HUDEP-2 (cell line): ENCODE data around the gene DDX20.
A peak's percentile ranks its signal among the peaks of the same experiment; 100 is the strongest.
"Not testable (repeated sequence)": the region's sequence is repeated elsewhere in the genome, so short reads cannot be mapped to it uniquely, and the experiment has no call there.

Source experiments
- DNase-seq, 76 experiments: peaks; one replicate each; lab custom pipeline; 2025; ENCODE audit not compliant: unreplicated experiment in 76 of 76; lab: John Stamatoyannopoulos, UW

DDX20 gene

GRCh38 chr1:111733183-111733991 lies 22.3 kb upstream of the DDX20 start:
- no peak for DNase-seq

DNA sequence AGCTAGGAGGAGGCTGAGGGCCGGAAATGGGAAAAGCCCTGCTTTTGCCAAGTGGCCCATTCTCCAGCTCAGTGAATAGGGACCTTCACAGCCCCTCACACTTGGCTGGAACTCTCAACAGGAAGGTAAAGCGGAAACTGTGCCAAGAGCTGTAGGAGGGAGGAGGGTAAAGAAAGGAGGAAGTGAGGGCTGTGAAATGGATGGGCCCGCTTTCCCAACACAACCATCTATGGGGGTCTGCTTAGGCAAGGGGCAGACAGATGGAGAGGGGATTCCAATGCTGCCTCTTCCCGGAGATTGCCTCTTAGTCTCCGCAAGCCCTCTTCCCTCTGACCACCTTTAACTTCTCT lies 21.7 kb upstream of the DDX20 start:
- DNase-seq: no peak

GRCh38 chr1:111734426-111734825 lies 21.3 kb upstream of the DDX20 start:
- DNase-seq: no peak

DNA sequence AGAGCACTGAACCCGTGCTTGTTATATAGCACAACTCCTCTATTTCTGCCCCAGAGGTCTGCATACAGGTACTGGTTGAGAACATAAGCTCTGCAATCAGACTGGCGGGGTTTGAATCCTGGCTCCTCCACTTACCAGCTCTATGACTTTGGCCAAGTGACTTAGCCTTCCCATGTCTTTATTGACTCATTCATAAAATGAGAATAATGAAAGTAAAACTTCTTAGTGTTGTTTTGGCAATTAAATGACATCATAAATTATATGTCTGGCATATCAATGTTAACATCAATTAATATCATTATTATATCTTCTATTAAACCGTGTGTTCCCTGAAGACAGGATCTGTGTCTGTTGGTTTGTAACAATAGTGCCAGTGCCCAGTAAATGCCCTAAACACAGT lies 20.8 kb upstream of the DDX20 start:
- no peak for DNase-seq

GRCh38 chr1:111735321-111735720 lies 20.4 kb upstream of the DDX20 start:
- no peak for DNase-seq

GRCh38 chr1:111735858-111736544 lies 19.7 kb upstream of the DDX20 start:
- no peak for DNase-seq

DNA sequence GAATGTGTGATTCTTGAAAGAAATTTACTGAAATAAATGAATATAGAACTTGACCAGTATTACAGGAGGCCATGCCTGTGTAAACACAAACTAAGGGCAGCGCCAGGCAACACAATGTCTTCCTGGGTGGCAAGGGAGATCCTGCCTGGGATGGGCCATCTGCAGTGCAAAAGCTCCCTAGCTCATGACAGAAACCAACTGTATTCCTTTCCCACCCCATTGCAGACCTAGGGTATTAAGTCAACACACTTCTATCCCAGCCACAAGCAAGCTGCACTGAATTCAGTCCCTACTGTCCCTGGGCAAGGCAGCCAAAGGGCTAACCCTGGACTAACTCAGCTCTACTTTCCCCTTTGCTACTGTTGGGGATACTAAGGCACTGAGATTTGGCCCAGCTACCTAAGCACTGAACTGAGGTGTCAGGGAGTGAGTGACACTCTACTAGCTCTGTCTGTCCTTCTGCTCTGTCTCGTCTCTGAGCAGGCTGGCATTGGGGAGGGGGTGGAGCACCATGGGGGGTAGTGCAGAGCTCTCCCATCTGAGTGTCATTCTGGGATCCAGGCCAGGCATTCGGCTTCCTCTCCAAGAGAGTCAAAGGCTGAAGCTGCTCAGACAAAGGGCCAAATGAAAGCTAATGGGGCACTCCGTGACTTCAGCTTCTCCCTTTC lies 19.0 kb upstream of the DDX20 start:
- peak in 1 of 76 experiments; percentile 24 for DNase-seq

DNA sequence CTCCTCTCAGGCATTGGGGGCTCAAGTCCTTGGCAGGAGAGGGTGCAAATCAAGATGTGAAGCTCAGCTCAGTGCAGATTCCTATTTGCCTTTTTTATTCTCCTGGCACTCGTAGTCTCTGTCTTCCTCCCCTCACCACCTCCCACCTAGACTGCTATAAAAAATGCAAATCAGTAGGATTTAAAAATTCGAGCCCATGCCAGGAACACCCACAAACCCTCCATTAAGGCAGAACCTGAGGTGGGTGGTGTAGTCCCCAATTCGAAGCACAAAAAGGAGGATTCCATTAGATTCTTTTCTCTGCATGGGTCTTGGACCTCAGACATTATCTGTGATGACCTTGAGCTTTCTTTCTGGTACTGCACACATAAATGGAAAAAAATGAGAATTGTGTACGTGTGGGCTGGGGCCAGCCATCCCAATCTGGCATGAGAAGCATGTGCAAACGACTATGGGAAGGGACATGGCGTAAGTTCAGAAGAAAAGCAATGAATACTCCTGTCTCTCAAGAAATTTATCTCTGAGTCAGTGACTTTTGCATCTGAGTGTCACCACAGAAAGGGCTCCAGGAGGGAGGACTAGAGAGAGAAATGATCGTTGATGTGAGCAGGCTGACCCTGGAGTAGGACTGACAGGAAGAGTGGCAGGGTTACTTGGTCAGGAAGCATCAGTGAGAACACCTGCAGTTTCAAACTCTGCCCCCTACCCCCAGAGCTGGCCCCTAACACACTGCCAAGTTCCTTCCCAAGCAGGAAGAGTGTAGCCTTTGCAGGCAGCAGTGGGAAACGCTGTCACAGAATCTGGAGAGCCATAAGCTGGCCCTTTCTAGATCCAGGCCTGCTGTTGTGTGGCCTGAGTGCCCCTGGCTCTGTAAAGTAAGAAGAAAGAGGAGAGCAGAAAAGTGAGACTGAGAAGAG lies 18.2 kb upstream of the DDX20 start:
- no peak for DNase-seq

GRCh38 chr1:111738133-111738435 lies 17.6 kb upstream of the DDX20 start:
- DNase-seq: no peak

DNA sequence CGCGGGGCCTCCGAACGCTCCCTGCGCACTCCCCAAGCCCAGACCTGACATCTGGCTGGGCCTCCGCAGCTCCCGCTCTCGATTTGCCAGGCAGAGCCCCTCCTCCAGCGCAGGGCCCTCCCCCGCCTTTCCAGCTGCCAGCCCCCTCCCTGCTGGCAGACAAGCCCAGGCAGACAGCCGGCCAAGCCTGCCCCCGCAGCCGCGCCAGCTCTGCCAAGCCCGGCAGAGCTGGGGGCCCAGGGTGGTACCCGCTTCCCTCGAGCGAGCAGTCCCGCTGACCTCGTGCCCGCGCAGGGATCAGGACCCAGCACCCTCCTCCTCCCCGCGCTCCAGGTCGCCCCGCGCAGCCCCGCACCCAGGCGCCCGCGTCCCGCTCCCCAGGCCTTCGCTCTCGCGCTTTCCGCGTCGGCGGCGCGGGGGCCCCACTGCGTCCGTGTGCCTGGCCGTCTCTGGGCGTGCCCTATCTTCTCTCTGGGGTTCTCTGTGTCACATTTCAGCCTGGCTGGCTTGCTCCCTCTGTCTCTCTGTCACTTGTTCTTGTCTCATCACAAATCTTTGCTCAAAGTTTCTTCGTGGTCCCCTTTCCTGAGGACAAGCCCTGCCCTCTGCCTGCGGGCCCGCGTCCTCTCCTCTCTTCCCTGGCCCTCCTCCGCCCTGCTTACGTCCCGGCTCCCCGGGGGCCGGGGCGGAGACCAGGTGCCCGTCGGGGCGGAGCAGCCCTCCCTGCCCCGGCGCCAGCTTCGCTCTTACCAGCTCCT lies 17.1 kb upstream of the DDX20 start:
- DNase-seq: peak in 58 of 76 experiments; percentile 12 to 79 (median 48)

GRCh38 chr1:111739194-111739924 lies 16.3 kb upstream of the DDX20 start, which contains the start of gene INKA2:
Gene INKA2 (minus strand): TSS chr1:111739395. CDS start chr1:111739242, 153 bp downstream.
- peak in 75 of 76 experiments; percentile 15 to 87 (median 73) for DNase-seq

- peak in 4 of 76 experiments; percentile 13 to 31 (median 15) for DNase-seq
These were observed 15.6 kb upstream of the DDX20 start for GRCh38 chr1:111739925-111740765.

DNA sequence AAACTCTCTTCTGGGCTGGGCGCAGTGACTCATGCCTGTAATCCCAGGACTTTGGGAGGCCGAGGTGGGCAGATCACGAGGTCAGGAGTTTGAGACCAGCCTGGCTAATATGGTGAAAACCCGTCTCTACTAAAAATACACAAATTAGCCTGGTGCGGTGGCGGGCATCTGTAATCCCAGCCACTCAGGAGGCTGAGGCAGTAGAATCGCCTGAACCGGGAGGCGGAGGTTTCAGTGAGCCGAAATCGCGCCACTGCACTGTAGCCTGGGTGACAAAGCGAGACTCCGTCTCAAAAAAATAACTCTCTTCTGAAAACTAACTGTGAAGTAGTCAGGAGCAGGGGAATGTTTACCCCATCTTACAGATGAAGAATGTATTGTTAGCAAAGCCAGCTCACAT lies 13.4 kb upstream of the DDX20 start:
- not testable (repeated sequence) for DNase-seq

- DNase-seq: no peak
These were observed 12.7 kb upstream of the DDX20 start for GRCh38 chr1:111742938-111743549.

DNA sequence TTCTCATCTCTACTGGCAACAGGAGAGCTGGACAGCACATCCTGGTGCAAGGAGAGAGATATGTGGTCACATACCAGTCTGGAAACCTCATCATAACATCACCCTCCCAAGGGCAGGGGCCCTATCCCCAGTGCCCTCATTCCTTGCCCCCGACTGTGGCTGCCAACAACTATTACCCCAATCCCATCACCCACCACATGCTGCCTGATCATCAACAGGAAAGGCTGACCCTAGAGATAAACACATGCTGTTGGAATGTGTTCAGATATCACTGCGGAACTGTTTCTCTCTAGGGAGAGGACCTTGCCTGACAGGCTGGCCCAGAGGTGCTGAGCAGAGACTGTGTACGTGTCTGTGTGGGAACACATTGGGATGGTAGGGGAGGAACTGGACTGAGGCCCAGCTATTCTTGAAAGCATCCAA lies 12.0 kb upstream of the DDX20 start:
- DNase-seq: peak in 14 of 76 experiments; percentile 7 to 34 (median 24)

DNA sequence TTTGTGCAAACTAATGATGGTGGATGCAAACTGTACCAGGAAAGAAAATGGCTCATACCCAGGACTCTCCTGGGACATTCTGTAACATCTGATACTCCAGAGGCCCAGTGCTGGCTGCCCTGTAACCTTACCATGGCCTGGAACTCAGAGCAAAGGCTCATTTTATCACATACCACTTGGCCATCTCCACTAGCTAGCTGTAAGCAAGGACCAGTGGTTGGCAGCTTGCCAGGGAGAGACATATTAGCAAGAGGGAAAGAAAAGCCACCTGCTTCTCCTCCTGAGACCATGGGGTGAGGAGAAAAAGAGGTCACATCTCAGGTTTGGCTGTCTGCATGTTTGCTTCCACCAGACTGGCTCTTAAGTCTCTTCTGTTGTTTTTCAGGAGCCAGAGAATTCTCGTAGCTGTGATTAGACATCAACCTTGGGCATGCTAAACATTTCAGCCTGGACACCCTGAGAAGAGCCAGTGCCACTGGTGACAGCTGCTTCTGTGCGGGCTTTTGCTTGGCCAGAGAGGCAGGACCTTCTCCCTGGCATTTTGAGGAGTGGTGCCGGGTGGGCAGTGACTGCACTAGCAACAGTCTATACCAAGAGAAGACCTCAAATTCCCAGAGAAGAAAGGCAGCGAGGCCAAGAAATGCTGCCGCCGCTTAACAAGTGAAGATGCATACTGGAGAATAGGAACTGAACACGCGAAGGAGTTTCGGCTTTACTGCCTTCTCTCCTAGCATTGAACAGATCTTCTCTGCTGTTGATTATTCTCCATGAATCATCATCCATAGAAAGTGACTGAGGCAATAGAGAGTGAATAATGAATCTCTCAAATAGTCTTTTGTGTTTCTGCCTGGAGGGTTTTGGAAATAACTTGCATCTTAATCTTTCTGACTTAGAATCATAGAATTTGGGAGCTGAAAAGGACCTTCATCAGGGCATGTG lies 9.8 kb upstream of the DDX20 start:
- DNase-seq: peak in 3 of 76 experiments; percentile 12 to 21 (median 20)

GRCh38 chr1:111746614-111746999 lies 9.1 kb upstream of the DDX20 start:
- DNase-seq: peak in 1 of 76 experiments; percentile 16
